ENCODE data around the gene INHBB. TPM values are rescaled to one million over a fixed set of nuclear protein-coding genes. Genes with fewer than 3 reads are reported as not detected.

The INHBB gene
- 0.14 and 0.50 TPM in 2 replicates for total RNA-seq

DNA sequence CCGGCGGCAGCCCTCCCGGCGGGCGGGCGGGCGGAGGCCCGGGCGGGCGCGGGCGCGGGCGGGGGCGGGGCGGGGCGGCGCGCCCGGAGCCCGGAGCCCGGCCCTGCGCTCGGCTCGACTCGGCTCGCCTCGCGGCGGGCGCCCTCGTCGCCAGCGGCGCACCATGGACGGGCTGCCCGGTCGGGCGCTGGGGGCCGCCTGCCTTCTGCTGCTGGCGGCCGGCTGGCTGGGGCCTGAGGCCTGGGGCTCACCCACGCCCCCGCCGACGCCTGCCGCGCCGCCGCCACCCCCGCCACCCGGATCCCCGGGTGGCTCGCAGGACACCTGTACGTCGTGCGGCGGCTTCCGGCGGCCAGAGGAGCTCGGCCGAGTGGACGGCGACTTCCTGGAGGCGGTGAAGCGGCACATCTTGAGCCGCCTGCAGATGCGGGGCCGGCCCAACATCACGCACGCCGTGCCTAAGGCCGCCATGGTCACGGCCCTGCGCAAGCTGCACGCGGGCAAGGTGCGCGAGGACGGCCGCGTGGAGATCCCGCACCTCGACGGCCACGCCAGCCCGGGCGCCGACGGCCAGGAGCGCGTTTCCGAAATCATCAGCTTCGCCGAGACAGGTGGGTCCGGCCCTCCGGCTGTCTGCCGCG is at the start of gene INHBB:
INHBB (plus strand) TSS at position 111 of the 641 bp plus-strand sequence; CDS start at position 164, 53 bp downstream.
- peak within 1 kb of the TSS; percentile 15 for H3K4me3 ChIP-seq (ENCODE audit: low read depth, low read length)
- DNase-seq (ENCODE audit: low read depth) = no peak
- H3K27me3 ChIP-seq (ENCODE audit: control insufficient read depth, insufficient read depth, low read length) = peaks cover 90% of the 10 kb centered on the region

DNA sequence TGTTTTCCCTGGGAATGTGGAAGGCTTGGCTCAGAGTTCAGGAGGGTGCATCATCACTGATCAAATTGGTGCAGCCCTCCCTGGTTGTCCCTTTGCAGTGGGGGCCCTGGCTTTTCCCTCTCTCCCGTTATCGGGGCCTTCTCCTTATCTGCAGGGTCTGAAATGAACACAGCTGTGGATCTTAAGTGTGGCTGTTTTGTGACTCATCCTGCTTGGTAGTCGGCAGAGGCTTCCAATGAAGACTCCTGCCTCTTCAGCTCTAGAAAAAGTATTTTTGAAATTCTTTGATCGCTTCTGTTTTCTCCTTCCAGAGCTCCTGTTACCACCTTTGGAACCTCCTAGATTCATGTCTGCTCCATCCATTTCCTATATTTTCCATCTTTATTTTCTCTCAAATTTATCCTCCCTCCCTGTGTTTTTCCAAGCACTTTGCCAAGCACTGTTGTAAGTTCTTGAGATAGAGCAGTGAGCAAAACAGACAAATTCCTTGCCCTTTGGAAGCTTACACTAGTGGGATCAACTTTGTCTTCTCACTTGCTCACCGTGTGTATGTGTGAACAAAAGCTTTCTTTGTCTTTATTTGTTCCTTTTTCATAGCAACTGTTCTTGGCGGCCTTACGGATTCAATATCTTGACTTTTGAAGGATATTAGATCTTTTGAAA is 47.6 kb upstream of the INHBB start:
- TF ChIP-seq, protein P1, sequence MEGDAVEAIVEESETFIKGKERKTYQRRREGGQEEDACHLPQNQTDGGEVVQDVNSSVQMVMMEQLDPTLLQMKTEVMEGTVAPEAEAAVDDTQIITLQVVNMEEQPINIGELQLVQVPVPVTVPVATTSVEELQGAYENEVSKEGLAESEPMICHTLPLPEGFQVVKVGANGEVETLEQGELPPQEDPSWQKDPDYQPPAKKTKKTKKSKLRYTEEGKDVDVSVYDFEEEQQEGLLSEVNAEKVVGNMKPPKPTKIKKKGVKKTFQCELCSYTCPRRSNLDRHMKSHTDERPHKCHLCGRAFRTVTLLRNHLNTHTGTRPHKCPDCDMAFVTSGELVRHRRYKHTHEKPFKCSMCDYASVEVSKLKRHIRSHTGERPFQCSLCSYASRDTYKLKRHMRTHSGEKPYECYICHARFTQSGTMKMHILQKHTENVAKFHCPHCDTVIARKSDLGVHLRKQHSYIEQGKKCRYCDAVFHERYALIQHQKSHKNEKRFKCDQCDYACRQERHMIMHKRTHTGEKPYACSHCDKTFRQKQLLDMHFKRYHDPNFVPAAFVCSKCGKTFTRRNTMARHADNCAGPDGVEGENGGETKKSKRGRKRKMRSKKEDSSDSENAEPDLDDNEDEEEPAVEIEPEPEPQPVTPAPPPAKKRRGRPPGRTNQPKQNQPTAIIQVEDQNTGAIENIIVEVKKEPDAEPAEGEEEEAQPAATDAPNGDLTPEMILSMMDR (IDR thresholded peaks at IDR 0.05; ENCODE audit: insufficient read depth, low read length, poor library complexity, severe bottlenecking) = no peak
- no peak overlapping the region for H3K4me3 ChIP-seq (ENCODE audit: low read depth, low read length)

More for the DNA sequence above, at the start of gene INHBB:
- TF ChIP-seq, protein P1 (IDR thresholded peaks at IDR 0.05; ENCODE audit: insufficient read depth, low read length, poor library complexity, severe bottlenecking) = no peak
- H3K36me3 ChIP-seq (ENCODE audit: control insufficient read depth, insufficient read depth, low read length) = no peaks in the 10 kb centered on the region

DNA sequence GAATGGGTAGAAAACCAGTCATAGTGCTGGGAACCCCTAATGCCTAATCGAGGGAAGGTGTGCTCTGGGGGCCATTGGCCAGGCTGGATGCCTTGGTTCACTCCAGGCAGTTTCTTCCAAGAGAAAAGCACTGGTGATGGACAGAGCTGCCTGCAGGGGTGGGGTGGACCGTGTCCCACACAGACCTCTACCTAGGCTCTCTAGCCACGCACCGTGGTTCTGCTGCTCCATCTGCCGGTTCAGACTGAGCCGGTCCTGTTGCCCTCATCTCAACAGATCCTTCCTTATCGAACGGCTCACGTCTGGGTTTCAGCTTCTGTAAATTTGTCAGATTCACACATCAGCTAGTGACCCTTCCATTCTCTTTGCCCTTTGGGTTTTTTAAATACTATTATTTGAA is 46.9 kb upstream of the INHBB start:
- DNase-seq (ENCODE audit: low read depth) = no peak
- H3K36me3 ChIP-seq (ENCODE audit: control insufficient read depth, insufficient read depth, low read length) = no peaks in the 10 kb centered on the region
- TF ChIP-seq, protein P1 (IDR thresholded peaks at IDR 0.05; ENCODE audit: insufficient read depth, low read length, poor library complexity, severe bottlenecking) = no peak
- H3K4me3 ChIP-seq (ENCODE audit: low read depth, low read length) = no peak overlapping the region
- H3K27me3 ChIP-seq (ENCODE audit: control insufficient read depth, insufficient read depth, low read length) = no peaks in the 10 kb centered on the region

More for the DNA sequence above, 47.6 kb upstream of the INHBB start:
- Histone ChIP-seq H3K27me3 (ENCODE audit: control insufficient read depth, insufficient read depth, low read length) (no peaks in the 10 kb centered on the region), H3K36me3 (ENCODE audit: control insufficient read depth, insufficient read depth, low read length) (no peaks in the 10 kb centered on the region)
- no peak for DNase-seq (ENCODE audit: low read depth)

DNA sequence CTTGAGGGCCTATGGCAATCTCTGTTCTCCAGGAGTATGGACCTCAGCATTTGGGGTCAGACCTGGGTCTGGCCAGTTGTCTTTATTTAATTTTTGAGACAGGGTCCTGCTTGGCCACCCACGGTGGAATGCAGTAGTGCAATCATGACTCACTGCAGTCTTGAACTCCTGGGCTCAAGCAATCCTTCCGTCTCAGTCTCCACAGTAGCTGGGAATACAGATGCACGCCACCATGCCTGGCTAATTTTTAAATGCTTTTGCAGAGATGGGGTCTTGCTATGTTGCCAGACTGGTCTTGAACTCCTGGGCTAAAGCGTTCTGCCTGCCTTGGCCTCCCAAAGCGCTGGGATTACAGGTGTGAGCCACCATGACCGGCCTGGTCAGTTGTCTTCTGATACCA is 46.4 kb upstream of the INHBB start:
- no peaks in the 10 kb centered on the region for H3K36me3 ChIP-seq (ENCODE audit: control insufficient read depth, insufficient read depth, low read length)
- TF ChIP-seq, protein P1 (IDR thresholded peaks at IDR 0.05; ENCODE audit: insufficient read depth, low read length, poor library complexity, severe bottlenecking) = no peak
- no peak for DNase-seq (ENCODE audit: low read depth)
- H3K27me3 ChIP-seq (ENCODE audit: control insufficient read depth, insufficient read depth, low read length) = no peaks in the 10 kb centered on the region
- no peak overlapping the region for H3K4me3 ChIP-seq (ENCODE audit: low read depth, low read length)

DNA sequence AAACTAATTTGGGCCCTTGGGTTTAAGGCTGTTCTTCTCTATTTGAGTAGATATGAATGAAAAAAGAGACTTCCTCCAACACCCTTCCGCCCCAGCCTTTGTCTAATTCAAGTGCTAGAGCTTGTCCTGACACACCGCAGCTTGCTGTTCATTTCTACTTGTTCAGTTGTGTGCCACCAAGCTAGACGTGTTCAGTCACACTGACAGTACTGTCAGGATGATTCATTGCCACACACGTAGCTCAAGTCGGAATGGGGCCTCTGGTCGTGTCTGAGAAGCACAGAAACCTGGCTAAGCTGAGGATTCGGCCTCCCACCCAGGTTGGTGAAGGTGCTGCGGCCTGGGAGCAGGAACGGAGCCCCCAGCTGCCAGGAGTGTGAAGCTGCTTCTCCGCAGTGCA is 45.6 kb upstream of the INHBB start:
- TF ChIP-seq, protein P1 (IDR thresholded peaks at IDR 0.05; ENCODE audit: insufficient read depth, low read length, poor library complexity, severe bottlenecking) = no peak
- no peaks in the 10 kb centered on the region for H3K36me3 ChIP-seq (ENCODE audit: control insufficient read depth, insufficient read depth, low read length)
- no peaks in the 10 kb centered on the region for H3K27me3 ChIP-seq (ENCODE audit: control insufficient read depth, insufficient read depth, low read length)
- no peak overlapping the region for H3K4me3 ChIP-seq (ENCODE audit: low read depth, low read length)
- DNase-seq (ENCODE audit: low read depth) = no peak

Measured in kidney epithelial cell (primary cell).